Brain microvascular endothelial cell (primary cell): ENCODE measurements around the gene FRMD4B.

Experiments
- DNase-seq: peaks from one replicate; pipeline ENCODE4 v3.0.0-alpha.2; 2020
- H3K27ac ChIP-seq: fragments of 250-450 bp; sonication (Bioruptor Pico); 2 replicates; pipeline ENCODE4 v1.5.1; 2020; ENCODE audit warnings: mild to moderate bottlenecking, moderate library complexity
- H3K27me3 ChIP-seq: fragments of 250-450 bp; sonication (Bioruptor Pico); replicated peaks from 2 replicates; pipeline ENCODE4 v1.5.1; 2020; ENCODE audit warnings: mild to moderate bottlenecking
- H3K36me3 ChIP-seq: fragments of 250-450 bp; sonication (Bioruptor Pico); replicated peaks from 2 replicates; pipeline ENCODE4 v1.5.1; 2020; ENCODE audit warnings: mild to moderate bottlenecking
- H3K4me3 ChIP-seq: 2 replicates; pipeline ENCODE4 v1.5.1; 2011; ENCODE audit warnings: low read depth, mild to moderate bottlenecking, control low read depth, low read length, moderate library complexity
- in situ Hi-C: cut with HindIII; loops from 2 replicates; pipeline ENCODE4 v1.10.0; 2017; ENCODE audit warnings: low sequenced_read_pairs, low pct_ligation_motif_present
- TF ChIP-seq, protein P1 (sequence below): IDR thresholded peaks from 2 replicates; pipeline ENCODE4 v1.5.1; 2011; ENCODE audit warnings: low read depth, mild to moderate bottlenecking, moderate library complexity, low read length, control low read depth, inconsistent platforms; ENCODE audit errors: missing control alignments

The FRMD4B gene

GRCh38 chr3:69145688-69146087 lies 240.2 kb downstream of the FRMD4B start:
- TF ChIP-seq, protein P1, sequence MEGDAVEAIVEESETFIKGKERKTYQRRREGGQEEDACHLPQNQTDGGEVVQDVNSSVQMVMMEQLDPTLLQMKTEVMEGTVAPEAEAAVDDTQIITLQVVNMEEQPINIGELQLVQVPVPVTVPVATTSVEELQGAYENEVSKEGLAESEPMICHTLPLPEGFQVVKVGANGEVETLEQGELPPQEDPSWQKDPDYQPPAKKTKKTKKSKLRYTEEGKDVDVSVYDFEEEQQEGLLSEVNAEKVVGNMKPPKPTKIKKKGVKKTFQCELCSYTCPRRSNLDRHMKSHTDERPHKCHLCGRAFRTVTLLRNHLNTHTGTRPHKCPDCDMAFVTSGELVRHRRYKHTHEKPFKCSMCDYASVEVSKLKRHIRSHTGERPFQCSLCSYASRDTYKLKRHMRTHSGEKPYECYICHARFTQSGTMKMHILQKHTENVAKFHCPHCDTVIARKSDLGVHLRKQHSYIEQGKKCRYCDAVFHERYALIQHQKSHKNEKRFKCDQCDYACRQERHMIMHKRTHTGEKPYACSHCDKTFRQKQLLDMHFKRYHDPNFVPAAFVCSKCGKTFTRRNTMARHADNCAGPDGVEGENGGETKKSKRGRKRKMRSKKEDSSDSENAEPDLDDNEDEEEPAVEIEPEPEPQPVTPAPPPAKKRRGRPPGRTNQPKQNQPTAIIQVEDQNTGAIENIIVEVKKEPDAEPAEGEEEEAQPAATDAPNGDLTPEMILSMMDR, result no peak
- no peak for DNase-seq
- Histone ChIP-seq H3K36me3 (no peaks in the 10 kb centered on the region), H3K4me3 (no peak overlapping the region), H3K27me3 (no peaks in the 10 kb centered on the region), H3K27ac (no peak overlapping the region)
- in situ Hi-C loops, result no loop called here

- Histone ChIP-seq H3K4me3 (no peak overlapping the region), H3K36me3 (no peaks in the 10 kb centered on the region), H3K27ac (no peak overlapping the region), H3K27me3 (no peaks in the 10 kb centered on the region)
- TF ChIP-seq, protein P1, result no peak
- no peak for DNase-seq
- in situ Hi-C loops, result no loop called here
Observed at GRCh38 chr3:69144631-69145245, 241.2 kb downstream of the FRMD4B start.

DNA sequence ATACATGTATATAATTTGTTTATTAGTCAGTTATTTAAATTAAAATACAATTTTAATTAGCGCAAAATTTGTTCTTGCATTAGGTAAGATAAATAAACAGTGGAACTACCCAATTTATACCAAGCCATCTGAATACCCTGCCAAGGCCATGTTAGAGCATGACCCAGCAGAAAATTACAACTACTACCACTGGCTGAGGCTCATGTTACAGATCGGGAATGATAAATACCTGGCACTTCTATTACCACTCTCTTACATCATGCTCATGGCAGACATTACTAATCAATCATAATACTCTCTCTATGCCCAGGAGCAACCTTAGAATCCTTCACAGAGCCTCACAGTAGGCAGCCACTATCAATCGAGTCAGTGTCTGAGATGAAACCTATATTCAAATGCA lies 242.3 kb downstream of the FRMD4B start:
- no peaks in the 10 kb centered on the region for H3K27me3 ChIP-seq
- no peak for DNase-seq
- no peaks in the 10 kb centered on the region for H3K36me3 ChIP-seq
- no peak overlapping the region for H3K27ac ChIP-seq
- TF ChIP-seq, protein P1, result no peak
- in situ Hi-C loops, result no loop called here
- H3K4me3 ChIP-seq, result no peak overlapping the region

GRCh38 chr3:69142797-69143454 lies 243.0 kb downstream of the FRMD4B start:
- TF ChIP-seq, protein P1, result no peak
- no peaks in the 10 kb centered on the region for H3K27me3 ChIP-seq
- DNase-seq, result no peak
- in situ Hi-C loops, result no loop called here
- no peak overlapping the region for H3K27ac ChIP-seq
- no peak overlapping the region for H3K4me3 ChIP-seq
- H3K36me3 ChIP-seq, result no peaks in the 10 kb centered on the region

GRCh38 chr3:69142090-69142489 lies 243.8 kb downstream of the FRMD4B start:
- DNase-seq, result peak; percentile 57
- Histone ChIP-seq H3K27ac (no peak overlapping the region), H3K27me3 (no peaks in the 10 kb centered on the region), H3K36me3 (no peaks in the 10 kb centered on the region), H3K4me3 (no peak overlapping the region)
- in situ Hi-C loops, result no loop called here
- TF ChIP-seq, protein P1, result no peak
